HepG2 (cell line): ENCODE measurements around the gene BUD23. TPM values are rescaled to one million over a fixed set of nuclear protein-coding genes. Genes with fewer than 3 reads are reported as not detected.

Source experiments
- ATAC-seq: fragments of 200-7000 bp; cut with Tn5 transposase; 3 replicates; pipeline ENCODE4 v1.9.1; 2020; ENCODE audit warnings: mild to moderate bottlenecking, moderate library complexity
- BruUV-seq: library from RNA; stranded (reverse); fragments of 400-500 nt; replicated peaks from 2 replicates; lab custom pipeline; 2021; lab: Mats Ljungman, UMichigan
- CTCF ChIA-PET: fragments of 300-600 bp; formaldehyde crosslinking; extraction: SDS; loops from one replicate; lab custom pipeline; 2021; ENCODE audit warnings: low total read pairs, inconsistent platforms, low intra/inter-chr PET ratio; lab: Yijun Ruan, JAX
- POLR2A ChIA-PET: fragments of 350-600 bp; sonication (Branson Sonifier 250); formaldehyde crosslinking; loops from one replicate; lab custom pipeline; 2020; ENCODE audit warnings: antibody characterized with exemption, inconsistent platforms; lab: Yijun Ruan, JAX
- DNase-seq: peaks from one replicate; pipeline ENCODE4 v3.0.0-alpha.2; 2015; ENCODE audit warnings: low spot score
- FAIRE-seq: peaks from 3 replicates; lab custom pipeline; 2011; peaks lifted over from hg19 to GRCh38; lab: Jason Lieb, UNC
- H2AFZ ChIP-seq: one replicate; pipeline ENCODE4 v1.6.1; 2011; ENCODE audit warnings: low read length, inconsistent platforms
- H3K27ac ChIP-seq: fragments of 300-600 bp; 3 replicates; pipeline ENCODE4 v1.8.0; 2011; ENCODE audit warnings: mixed run types, mild to moderate bottlenecking, mixed read lengths, low read length, inconsistent platforms; ENCODE audit not compliant: insufficient read depth; ENCODE audit errors: extremely low read length
- H3K27me3 ChIP-seq, 2 experiments: fragments of 200-600 bp in 1 of 2; 2 replicates in 1 of 2; 3 replicates in 1 of 2; pipeline versions ENCODE4 v1.6.0 to v1.8.0; 2011; ENCODE audit warnings: low read length in 2 of 2, mild to moderate bottlenecking in 2 of 2, moderate library complexity in 2 of 2, inconsistent platforms in 1 of 2; ENCODE audit not compliant: insufficient read depth in 2 of 2, control insufficient read depth in 1 of 2
- H3K36me3 ChIP-seq, 2 experiments: fragments of 200-600 bp in 1 of 2; replicated peaks in 1 of 2; 2 replicates in 1 of 2; 3 replicates in 1 of 2; pipeline versions ENCODE4 v1.5.1 to v1.8.0; 2011; ENCODE audit warnings: low read length in 2 of 2, inconsistent platforms in 1 of 2; ENCODE audit not compliant: insufficient read depth in 2 of 2, control insufficient read depth in 1 of 2
- H3K4me1 ChIP-seq: 2 replicates; pipeline ENCODE4 v1.5.1; 2012; ENCODE audit warnings: low read length, inconsistent platforms; ENCODE audit not compliant: insufficient read depth
- H3K4me2 ChIP-seq: 2 replicates; pipeline ENCODE4 v1.6.0; 2011; ENCODE audit warnings: low read depth, low read length, inconsistent platforms
- H3K4me3 ChIP-seq, 3 experiments: fragments of 200-600 bp in 1 of 3; sonication (generic), shearing (Covaris generic) in 1 of 3; replicated peaks in 1 of 3; 2 replicates each; pipeline ENCODE4 v1.5.1; 2011 to 2016; ENCODE audit warnings: low read length in 3 of 3, inconsistent platforms in 2 of 3, low read depth in 2 of 3, mild to moderate bottlenecking in 2 of 3, control low read depth in 1 of 3, mixed read lengths in 1 of 3; ENCODE audit not compliant: insufficient read depth in 1 of 3
- H3K79me2 ChIP-seq: one replicate; pipeline ENCODE4 v1.6.1; 2011; ENCODE audit warnings: low read length, inconsistent platforms; ENCODE audit not compliant: insufficient read depth
- H3K9ac ChIP-seq: 2 replicates; pipeline ENCODE4 v1.6.0; 2011; ENCODE audit warnings: mild to moderate bottlenecking, low read depth, low read length, inconsistent platforms; ENCODE audit not compliant: insufficient read depth
- H3K9me3 ChIP-seq: 2 replicates; pipeline ENCODE4 v1.5.1; 2012; ENCODE audit warnings: mild to moderate bottlenecking, low read length
- H4K20me1 ChIP-seq: 2 replicates; pipeline ENCODE4 v1.6.0; 2011; ENCODE audit warnings: inconsistent platforms, mild to moderate bottlenecking, low read length, moderate library complexity; ENCODE audit not compliant: insufficient read depth
- ATF7 ChIP-seq, 2 experiments: fragments of 450-650 bp in 1 of 2; sonication (generic) in 1 of 2; formaldehyde crosslinking in 1 of 2; IDR thresholded peaks; 2 replicates each; pipeline versions ENCODE4 v1.4.0 to v1.6.1; 2016 to 2020; ENCODE audit warnings: antibody characterized with exemption in 1 of 2, mild to moderate bottlenecking in 1 of 2, missing genetic modification reagents in 1 of 2
- FOXA3 ChIP-seq: IDR thresholded peaks from 2 replicates; pipeline ENCODE4 v1.6.1; 2016; ENCODE audit warnings: missing genetic modification reagents, missing compliant biosample characterization
- GZF1 ChIP-seq: sonication (generic); formaldehyde crosslinking; IDR thresholded peaks from 2 replicates; pipeline ENCODE4 v1.5.1; 2020; ENCODE audit warnings: mild to moderate bottlenecking, missing genetic modification reagents
- MEIS2 ChIP-seq: sonication (generic); formaldehyde crosslinking; IDR thresholded peaks from 2 replicates; pipeline ENCODE4 v1.9.0; 2021; ENCODE audit warnings: mild to moderate bottlenecking, missing genetic modification reagents
- ZNF512 ChIP-seq: sonication (generic); formaldehyde crosslinking; IDR thresholded peaks from 2 replicates; pipeline ENCODE4 v1.4.0; 2020; ENCODE audit warnings: mild to moderate bottlenecking, missing genetic modification reagents
- ZNF747 ChIP-seq: sonication (generic); formaldehyde crosslinking; IDR thresholded peaks from 2 replicates; pipeline ENCODE4 v1.8.1; 2023; ENCODE audit warnings: missing genetic modification reagents, mild to moderate bottlenecking, borderline replicate concordance
- ZNF841 ChIP-seq: sonication (generic); formaldehyde crosslinking; IDR thresholded peaks from 2 replicates; pipeline ENCODE4 v1.8.1; 2023; ENCODE audit warnings: missing genetic modification reagents, borderline replicate concordance
- WGBS: methylation state at CpG from one replicate; pipeline ENCODE4 v1.1.6; 2017; ENCODE audit warnings: low lambda C conversion rate; 5-methylcytosine and 5-hydroxymethylcytosine counted together
- in situ Hi-C: cut with HindIII; loops from 2 replicates; pipeline ENCODE4 v1.10.0; 2017; ENCODE audit warnings: low pct_unique_long_range_greater_than_20kb; ENCODE audit not compliant: extremely low pct_ligation_motif_present
- intact Hi-C: fragments of 100-400 bp; cut with micrococcal nuclease; formaldehyde crosslinking; loops from one replicate; pipeline ENCODE4 v1.10.0; 2022; ENCODE audit not compliant: unreplicated experiment
- polyA plus RNA-seq, 8 experiments: library from polyadenylated mRNA; depleted of rRNA in 3 of 8; stranded (reverse) in 7 of 8; unstranded in 1 of 8; fragments of >200 nt; fragmentation: Illumina TruSeq in 4 of 8; extraction: Trizol in 4 of 8; gene quantifications; 2 replicates each; pipeline versions ENCODE4 v1.2.1 to v1.2.3, GENCODE V29; 2011 to 2016; ENCODE audit warnings: low read depth in 4 of 8, missing spikeins in 1 of 8, mixed read lengths in 1 of 8; ENCODE audit not compliant: insufficient read depth in 1 of 8
- total RNA-seq, 5 experiments: library from RNA; depleted of rRNA; stranded (reverse); fragments of >200 nt; fragmentation: Illumina TruSeq; extraction: Trizol; gene quantifications; 2 replicates each; pipeline ENCODE4 v1.2.3, GENCODE V29; 2016; ENCODE audit warnings: low read depth in 1 of 5

Gene BUD23
- total and polyA plus RNA-seq, 2 of the 13 experiments (the other 11 are each of a cell fraction or from before 2014, with no cell fraction given) = 47.5 to 54.5 TPM

- no peak for TF ChIP-seq FOXA3
- no peak for TF ChIP-seq ATF7 (IDR thresholded peaks at IDR 0.05)
- TF ChIP-seq ATF7 (CRISPR knock-in tag; IDR thresholded peaks at IDR 0.05) = no peak
- TF ChIP-seq ZNF841 (CRISPR knock-in tag) = no peak
- no peak for TF ChIP-seq GZF1 (CRISPR knock-in tag)
These were observed 44.5 kb upstream of the BUD23 start (continued) for GRCh38 chr7:73638911-73639310.

- Histone ChIP-seq H3K4me3 (no peak overlapping the region), H3K36me3 (no peaks in the 10 kb centered on the region), H4K20me1 (no peaks in the 10 kb centered on the region), H3K27me3 (peaks cover 3 to 12% of the 10 kb centered on the region in 2 experiments; a peak in 3 of 5 replicates), H2AFZ (no peak overlapping the region), H3K4me2 (no peak overlapping the region), H3K9me3 (peaks cover 12% of the 10 kb centered on the region), H3K79me2 (no peaks in the 10 kb centered on the region), H3K27ac (no peak overlapping the region), H3K9ac (no peak overlapping the region), H3K4me1 (peaks cover 30% of the 10 kb centered on the region)
- FAIRE-seq (no peak), ATAC-seq (no peak), DNase-seq (no peak)
- CTCF ChIA-PET = no interaction called here
- BruUV-seq = no TSS peak
- intact Hi-C loops = no loop called here
- in situ Hi-C loops = no loop called here
- TF ChIP-seq MEIS2 (CRISPR knock-in tag) = no peak
- TF ChIP-seq ZNF512 (CRISPR knock-in tag) = no peak
- no peak for TF ChIP-seq ZNF747 (CRISPR knock-in tag)
- 78% methylated on average over 2 of the region's 2 CpGs for WGBS
- POLR2A ChIA-PET = interaction anchor here (1.2 kb wide), 1 partner anchor 20 kb away, joined by 6 read pairs; no protein-coding TSS in a partner anchor
These were observed 40.6 kb upstream of the BUD23 start for GRCh38 chr7:73642834-73643233.
